Measurements from ENCODE around the gene BRICD5.

GRCh38 chr16:2177561-2177960, 33.1 kb downstream of the BRICD5 start:
- TF ChIP-seq EZH2 (IDR thresholded peaks at IDR 0.05), result no peak
- TF ChIP-seq CTCF (IDR thresholded peaks at IDR 0.05), result no peak
- no peak for TF ChIP-seq EZH2phosphoT487 (IDR thresholded peaks at IDR 0.05)
